ENCODE results near the gene ATP5F1E.

GRCh38 chr20:59003836-59004492 lies 28.2 kb downstream of the ATP5F1E start:
- no peak for TF ChIP-seq CTCF (IDR thresholded peaks at IDR 0.05)
- no peak for TF ChIP-seq POLR2A (IDR thresholded peaks at IDR 0.05)

All from lower leg skin (tissue), 3 donors.